HG02943 (cell line): Measurements from ENCODE around the gene FAIM2.

Experiments used
- ATAC-seq: cut with Tn5 transposase; IDR thresholded peaks from one replicate; pipeline ENCODE4 v1.9.1; 2021; ENCODE audit warnings: mild to moderate bottlenecking, low read depth, moderate library complexity; ENCODE audit not compliant: unreplicated experiment

The FAIM2 gene

GRCh38 chr12:49941556-49942511, 38.1 kb upstream of the FAIM2 start:
- ATAC-seq = no peak

DNA sequence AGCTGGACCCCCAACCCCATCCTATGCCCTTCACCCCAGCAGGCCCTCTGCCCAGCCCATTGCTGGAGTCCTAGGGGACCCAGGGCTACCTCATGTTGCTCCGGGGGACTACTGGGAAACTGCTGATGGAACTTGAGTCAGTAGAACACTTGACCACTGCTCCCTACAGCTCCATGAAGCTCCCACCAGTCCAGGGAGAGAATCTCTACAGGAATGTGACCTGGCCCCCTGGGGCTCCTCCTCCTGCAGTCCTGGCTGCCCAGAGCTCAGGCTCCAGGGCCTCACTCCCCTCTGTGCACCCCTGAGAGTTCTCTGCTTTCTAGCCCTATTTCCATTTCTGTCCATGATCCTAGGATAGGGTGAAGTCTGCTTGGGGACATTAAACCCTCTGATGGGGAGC, 36.0 kb upstream of the FAIM2 start:
- no peak for ATAC-seq

- no peak for ATAC-seq
Observed at GRCh38 chr12:49939307-49939706, 35.6 kb upstream of the FAIM2 start.

DNA sequence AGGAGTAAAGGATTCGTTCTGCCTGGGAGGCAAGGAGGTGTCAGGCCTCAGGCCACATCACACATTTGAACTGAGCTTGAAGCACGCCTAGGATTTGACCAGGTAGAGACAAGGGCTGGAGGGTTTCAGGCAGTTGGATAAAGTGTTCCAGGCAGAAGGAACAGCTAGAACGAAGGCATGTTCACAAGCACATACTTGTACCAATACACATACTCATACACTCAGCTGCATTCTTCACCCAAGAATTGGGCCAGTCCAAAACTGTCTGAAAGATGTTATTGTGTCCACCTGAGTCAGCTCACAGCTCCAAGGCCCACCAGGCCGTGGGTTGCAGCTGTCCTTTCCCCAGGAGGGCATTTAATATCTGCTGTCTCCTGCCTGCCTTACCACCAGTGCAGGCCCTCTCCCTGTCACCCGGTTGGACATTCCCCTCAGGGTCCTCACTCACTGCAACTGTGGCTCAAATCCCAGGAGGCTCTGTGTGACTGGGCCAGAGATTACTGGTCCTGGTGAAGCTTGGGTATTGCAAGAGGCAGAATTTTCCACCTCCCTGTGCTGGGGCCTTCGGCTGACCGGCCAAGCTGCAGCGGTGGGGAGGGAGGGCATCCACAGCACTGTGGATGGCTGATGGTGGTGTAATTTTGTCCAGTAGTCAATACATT, 34.1 kb upstream of the FAIM2 start:
- no peak for ATAC-seq

GRCh38 chr12:49936925-49937324, 33.2 kb upstream of the FAIM2 start:
- no peak for ATAC-seq

- no peak for ATAC-seq
Observed at GRCh38 chr12:49934505-49934904, 30.8 kb upstream of the FAIM2 start.

- no peak for ATAC-seq
Observed at GRCh38 chr12:49933796-49934195, 30.1 kb upstream of the FAIM2 start.

DNA sequence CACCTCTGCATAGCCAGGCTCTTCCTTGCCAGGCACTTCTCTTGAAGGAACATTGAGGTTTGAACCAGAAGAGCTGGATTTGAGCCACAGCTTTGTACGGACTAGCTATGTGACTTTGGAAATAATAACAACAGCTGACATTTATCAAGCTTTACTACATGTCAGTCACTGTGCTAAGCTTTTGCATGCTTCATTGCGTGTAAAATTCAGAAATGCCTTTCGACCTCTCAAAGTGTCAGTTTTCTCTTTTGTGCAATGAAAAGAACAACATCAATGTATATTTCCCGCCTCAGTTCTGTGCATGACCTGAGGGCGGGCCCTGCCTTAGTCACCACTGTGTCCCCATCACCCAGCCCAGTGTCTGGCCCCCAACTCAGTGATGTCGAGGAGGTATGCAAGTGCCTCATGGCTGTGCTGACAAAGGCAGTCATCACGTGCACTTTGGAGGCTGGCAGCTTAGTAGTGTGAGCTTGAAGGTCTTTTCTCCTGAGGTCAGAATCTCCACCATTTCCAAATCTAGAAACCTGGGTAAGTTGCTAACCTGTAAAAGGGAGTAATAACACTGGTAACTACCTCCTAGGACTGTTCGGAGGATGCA, 28.9 kb upstream of the FAIM2 start:
- ATAC-seq = no peak

DNA sequence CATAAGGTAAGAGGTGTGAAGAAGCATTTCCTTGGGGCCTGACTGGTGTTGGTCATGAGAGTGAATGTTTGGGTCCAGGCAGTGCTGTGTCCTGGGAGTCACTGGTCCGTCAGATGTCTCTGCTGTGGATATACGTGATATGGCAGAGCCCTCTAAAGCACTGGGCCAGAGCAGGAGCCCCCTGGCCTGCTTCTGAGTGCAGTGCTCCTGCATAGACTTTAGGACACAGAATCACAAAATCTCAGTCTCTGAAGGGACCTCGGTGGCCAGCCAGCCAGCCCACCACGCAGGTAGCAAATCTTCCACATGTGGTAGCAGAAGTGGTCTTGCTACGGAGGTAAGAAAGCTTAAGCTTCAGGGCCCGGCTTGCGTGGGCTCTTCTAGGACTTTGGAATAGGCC, 28.3 kb upstream of the FAIM2 start:
- no peak for ATAC-seq

GRCh38 chr12:49930515-49931288, 27.0 kb upstream of the FAIM2 start:
- no peak for ATAC-seq

DNA sequence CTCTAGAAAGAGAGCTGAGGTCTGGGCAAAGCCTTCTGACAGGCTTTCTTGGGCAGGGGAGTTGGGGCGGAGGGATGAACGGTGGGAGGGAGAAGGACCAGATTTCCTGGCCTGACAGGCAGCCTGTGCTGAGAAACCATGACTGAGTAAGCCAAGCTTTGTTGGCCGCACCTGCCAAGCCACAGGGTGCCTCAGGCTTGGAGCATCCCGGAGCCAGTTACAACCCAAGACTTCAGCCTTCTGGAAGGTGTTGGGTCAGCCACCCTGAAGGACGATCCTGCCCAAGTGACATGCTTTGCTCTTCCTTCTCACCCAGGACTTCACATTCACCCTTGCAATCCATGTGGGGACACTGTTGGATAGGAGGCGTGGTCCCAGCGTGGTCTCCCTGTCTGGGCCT, 25.9 kb upstream of the FAIM2 start:
- no peak for ATAC-seq

DNA sequence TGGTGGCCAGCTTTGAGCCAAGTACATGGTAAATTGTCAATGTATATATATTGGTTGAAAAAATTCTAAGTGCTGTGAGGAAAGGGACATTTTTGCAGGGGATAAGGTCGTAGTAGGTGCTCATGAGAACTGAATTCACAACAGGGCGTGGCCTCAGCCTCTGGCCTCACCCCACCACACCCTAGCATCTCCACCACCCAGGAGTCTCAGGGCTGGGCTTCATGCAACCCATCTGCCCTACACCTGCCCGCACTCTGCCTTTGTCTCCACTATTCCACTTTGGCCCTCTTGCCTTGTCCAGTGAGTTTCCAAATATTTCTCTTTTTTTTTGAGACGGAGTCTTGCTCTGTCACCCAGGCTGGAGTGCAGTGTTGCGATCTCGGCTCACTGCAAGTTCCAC, 24.8 kb upstream of the FAIM2 start:
- ATAC-seq = no peak

- ATAC-seq = no peak
Observed at GRCh38 chr12:49925433-49926204, 21.9 kb upstream of the FAIM2 start.

DNA sequence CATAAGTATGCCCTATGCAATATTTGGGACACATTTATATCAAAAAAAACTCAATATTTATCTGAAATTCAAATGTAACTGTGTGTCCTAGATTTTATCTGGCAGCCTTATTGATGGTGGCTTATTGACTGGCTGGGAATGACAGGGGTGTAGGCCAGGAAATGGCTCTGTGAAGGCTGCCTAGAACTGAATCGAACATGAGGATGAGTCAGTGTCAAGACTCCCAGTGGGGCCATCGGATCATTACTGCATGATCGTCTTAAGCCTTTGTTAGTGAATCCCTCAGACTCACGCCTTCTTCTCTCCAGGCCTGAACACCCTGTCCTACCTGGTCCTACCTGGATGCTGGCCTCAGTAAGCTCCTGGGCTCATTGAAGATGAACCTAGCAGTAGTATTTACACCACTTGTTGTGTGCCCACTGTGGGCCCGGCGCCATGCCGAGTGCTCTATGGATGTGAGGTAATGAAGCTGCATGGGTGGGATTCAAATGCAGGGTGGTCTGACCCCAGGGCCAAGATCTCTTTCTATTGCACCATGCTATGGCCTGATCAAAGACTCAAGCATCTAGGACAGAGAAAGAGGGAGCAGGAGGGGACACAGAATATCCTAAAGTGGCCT, 21.0 kb upstream of the FAIM2 start:
- no peak for ATAC-seq

DNA sequence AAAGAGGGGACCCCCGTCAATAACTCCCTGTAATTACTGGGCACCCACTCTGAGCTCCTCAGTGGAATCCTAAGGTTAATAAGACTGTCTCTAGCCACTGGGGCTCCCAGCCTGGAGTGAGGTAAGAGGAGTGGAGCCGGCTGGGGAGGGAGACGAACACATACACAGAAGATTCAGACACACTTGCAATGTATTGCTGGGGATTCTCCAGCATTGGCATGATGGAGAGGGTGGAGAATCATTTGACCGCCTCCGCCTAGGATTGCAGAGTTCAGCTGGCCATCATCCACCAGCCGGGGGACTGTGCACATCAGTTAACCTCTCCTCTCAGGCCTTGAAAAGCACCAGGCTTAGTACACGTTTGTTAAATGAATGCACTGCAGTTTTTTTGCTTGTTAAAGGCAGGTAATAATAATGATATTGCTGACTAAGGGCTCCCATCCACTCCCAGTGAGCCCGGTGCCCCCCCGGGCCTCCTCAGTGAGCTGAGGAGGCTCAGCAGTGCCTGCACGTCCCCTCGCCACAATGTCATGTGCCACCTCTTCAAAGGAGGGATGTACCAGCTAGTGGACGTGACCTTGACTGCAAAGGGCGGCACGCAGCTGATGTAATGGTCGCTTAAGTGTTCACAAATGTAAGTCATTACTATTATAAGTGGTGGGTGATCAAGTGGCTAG, 20.3 kb upstream of the FAIM2 start:
- no peak for ATAC-seq

- ATAC-seq = no peak
Observed at GRCh38 chr12:49923035-49923644, 19.4 kb upstream of the FAIM2 start.

DNA sequence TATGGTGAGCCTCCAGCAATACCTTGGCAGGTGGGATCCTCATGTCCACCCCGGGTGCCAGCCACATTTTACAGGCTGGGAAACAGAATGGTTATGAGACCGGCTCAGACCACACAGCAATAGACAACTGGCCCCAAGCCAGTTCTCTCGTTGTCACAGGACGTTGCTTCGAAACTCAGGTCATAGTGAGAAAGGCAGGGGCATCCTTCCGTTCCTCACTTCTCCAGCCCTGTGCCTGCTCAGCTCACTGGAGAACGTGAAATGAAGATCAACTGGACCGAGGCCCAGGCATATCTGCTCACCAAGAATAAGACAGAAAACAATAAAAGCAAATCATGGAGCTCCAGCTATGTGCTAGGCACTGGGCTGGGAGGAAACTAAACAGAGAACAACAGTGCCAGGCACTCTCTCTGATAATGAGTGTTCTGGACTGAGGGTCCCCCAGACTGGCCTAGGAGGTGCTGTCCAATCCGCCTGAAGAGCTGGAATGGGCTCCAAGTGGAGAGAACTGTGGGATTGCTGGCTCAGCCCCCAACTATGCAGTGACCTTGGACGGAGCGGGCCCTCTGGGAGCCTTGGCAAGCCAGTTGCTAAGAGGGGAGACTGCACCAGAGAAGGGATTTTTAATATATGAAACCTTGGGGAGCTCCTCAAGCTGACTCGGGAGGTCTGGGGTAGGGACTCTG, 18.8 kb upstream of the FAIM2 start:
- no peak for ATAC-seq

GRCh38 chr12:49921936-49922335, 18.2 kb upstream of the FAIM2 start:
- ATAC-seq = no peak
